OCI-LY1 (cell line): Measurements from ENCODE around the gene ALCAM.

Experiments used
- H2AFZ ChIP-seq: fragments of 200-600 bp; sonication (generic), shearing (Covaris generic); 2 replicates; pipeline ENCODE4 v1.6.0; 2014; ENCODE audit warnings: antibody characterized with exemption, mild to moderate bottlenecking, low read length
- H3F3A ChIP-seq: fragments of 200-600 bp; sonication (generic), shearing (Covaris generic); 2 replicates; pipeline ENCODE4 v1.6.0; 2014; ENCODE audit warnings: mild to moderate bottlenecking, antibody characterized with exemption, low read length, moderate library complexity; ENCODE audit not compliant: insufficient read depth
- H3K27ac ChIP-seq: fragments of 200-600 bp; sonication (generic); 2 replicates; pipeline ENCODE4 v1.5.1; 2014; ENCODE audit warnings: low read length, mixed run types, mild to moderate bottlenecking, low read depth; ENCODE audit not compliant: poor library complexity, severe bottlenecking
- H3K27me3 ChIP-seq: fragments of 200-600 bp; sonication (generic); 2 replicates; pipeline ENCODE4 v1.6.0; 2014; ENCODE audit warnings: antibody characterized with exemption, mild to moderate bottlenecking, low read length, moderate library complexity; ENCODE audit not compliant: insufficient read depth
- H3K36me3 ChIP-seq: fragments of 200-600 bp; sonication (generic); 2 replicates; pipeline ENCODE4 v1.6.1; 2014; ENCODE audit warnings: mild to moderate bottlenecking, antibody characterized with exemption, low read length, moderate library complexity, mixed read lengths; ENCODE audit not compliant: insufficient read depth
- H3K4me1 ChIP-seq: fragments of 200-600 bp; sonication (generic); 2 replicates; pipeline ENCODE4 v1.5.1; 2014; ENCODE audit warnings: mild to moderate bottlenecking, low read length, moderate library complexity; ENCODE audit not compliant: insufficient read depth, severe bottlenecking
- H3K4me2 ChIP-seq: fragments of 200-600 bp; sonication (generic), shearing (Covaris generic); 2 replicates; pipeline ENCODE4 v1.6.1; 2014; ENCODE audit warnings: low read length
- H3K4me3 ChIP-seq: fragments of 200-600 bp; sonication (generic); 2 replicates; pipeline ENCODE4 v1.5.1; 2014; ENCODE audit warnings: low read length, low read depth, mild to moderate bottlenecking, mixed read lengths; ENCODE audit not compliant: poor library complexity, severe bottlenecking
- H3K79me2 ChIP-seq: fragments of 200-600 bp; shearing (Covaris generic); 2 replicates; pipeline ENCODE4 v1.6.1; 2016; ENCODE audit warnings: mixed run types, low read length, mixed read lengths; ENCODE audit not compliant: insufficient read depth
- H3K9ac ChIP-seq: fragments of 200-600 bp; sonication (generic), shearing (Covaris generic); 2 replicates; pipeline ENCODE4 v1.6.1; 2014; ENCODE audit warnings: mild to moderate bottlenecking, low read length, mixed read lengths
- H3K9me2 ChIP-seq: fragments of 200-600 bp; sonication (generic), shearing (Covaris generic); 2 replicates; pipeline ENCODE4 v1.6.1; 2014; ENCODE audit warnings: low read depth, mild to moderate bottlenecking, low read length, mixed read lengths
- H3K9me3 ChIP-seq: fragments of 200-600 bp; shearing (Covaris generic); 2 replicates; pipeline ENCODE4 v1.6.1; 2014; ENCODE audit warnings: low read length, mixed read lengths
- H4K20me1 ChIP-seq: fragments of 200-600 bp; sonication (generic), shearing (Covaris generic); 2 replicates; pipeline ENCODE4 v1.6.0; 2016; ENCODE audit warnings: mild to moderate bottlenecking, low read length; ENCODE audit not compliant: insufficient read depth
- EZH2 ChIP-seq: fragments of 200-600 bp; sonication (generic), shearing (Covaris generic); IDR thresholded peaks from 2 replicates; pipeline ENCODE4 v1.8.0; 2017; ENCODE audit warnings: borderline replicate concordance, mixed run types, mild to moderate bottlenecking, antibody characterized with exemption, low read length, moderate library complexity, mixed read lengths
- TF ChIP-seq, protein P1 (sequence below): fragments of 200-600 bp; sonication (generic), shearing (Covaris generic); IDR thresholded peaks from 2 replicates; pipeline ENCODE4 v1.5.1; 2017; ENCODE audit warnings: mild to moderate bottlenecking, antibody characterized with exemption, low read length, moderate library complexity, mixed read lengths

The ALCAM gene

DNA sequence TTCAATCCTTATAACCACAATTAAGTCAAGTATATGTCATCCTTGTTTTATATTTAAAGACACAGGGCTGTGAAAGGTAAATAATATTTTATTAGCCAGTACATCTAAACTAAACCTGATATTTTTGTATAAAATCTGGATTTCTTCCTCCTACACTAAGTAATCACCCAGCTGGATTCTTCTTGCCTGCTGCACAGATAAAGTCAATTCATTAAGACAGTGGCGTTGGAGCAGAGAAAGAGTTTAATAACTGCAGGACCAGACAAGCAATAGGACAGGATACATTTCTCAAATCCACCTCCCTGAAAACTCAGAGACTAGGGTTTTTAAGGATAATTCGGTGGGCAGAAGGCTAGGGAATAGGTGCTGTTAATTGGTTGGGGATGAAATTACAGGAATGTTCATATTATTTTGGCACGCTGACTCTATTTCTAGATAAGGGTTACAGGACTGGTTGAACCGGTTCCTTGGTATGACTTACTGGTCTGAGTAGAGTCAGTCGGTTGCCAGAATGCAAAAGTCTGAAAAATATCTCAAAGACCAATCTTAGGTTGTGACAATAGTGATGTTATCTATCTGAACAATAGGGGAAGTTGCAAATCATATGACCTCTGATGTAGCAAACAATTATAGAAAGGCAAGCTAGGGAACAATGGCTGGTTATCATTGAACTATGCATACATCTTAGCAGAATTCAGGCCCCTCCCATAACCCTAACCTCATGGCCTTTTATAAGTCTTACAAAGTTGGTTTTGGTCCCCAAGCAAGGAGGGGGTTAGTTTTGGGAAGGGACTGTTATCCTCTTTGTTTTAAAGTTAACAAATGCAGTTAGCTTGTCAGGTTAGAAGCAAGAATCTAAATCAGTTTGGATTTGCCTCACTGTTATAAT is 244.8 kb downstream of the ALCAM start:
- no peaks in the 10 kb centered on the region for H3K36me3 ChIP-seq
- no peak for TF ChIP-seq EZH2
- TF ChIP-seq, protein P1, sequence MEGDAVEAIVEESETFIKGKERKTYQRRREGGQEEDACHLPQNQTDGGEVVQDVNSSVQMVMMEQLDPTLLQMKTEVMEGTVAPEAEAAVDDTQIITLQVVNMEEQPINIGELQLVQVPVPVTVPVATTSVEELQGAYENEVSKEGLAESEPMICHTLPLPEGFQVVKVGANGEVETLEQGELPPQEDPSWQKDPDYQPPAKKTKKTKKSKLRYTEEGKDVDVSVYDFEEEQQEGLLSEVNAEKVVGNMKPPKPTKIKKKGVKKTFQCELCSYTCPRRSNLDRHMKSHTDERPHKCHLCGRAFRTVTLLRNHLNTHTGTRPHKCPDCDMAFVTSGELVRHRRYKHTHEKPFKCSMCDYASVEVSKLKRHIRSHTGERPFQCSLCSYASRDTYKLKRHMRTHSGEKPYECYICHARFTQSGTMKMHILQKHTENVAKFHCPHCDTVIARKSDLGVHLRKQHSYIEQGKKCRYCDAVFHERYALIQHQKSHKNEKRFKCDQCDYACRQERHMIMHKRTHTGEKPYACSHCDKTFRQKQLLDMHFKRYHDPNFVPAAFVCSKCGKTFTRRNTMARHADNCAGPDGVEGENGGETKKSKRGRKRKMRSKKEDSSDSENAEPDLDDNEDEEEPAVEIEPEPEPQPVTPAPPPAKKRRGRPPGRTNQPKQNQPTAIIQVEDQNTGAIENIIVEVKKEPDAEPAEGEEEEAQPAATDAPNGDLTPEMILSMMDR: no peak
- no peak overlapping the region for H3K27ac ChIP-seq
- H3K9me3 ChIP-seq: no peaks in the 10 kb centered on the region
- no peaks in the 10 kb centered on the region for H3K79me2 ChIP-seq
- H2AFZ ChIP-seq: no peak overlapping the region
- no peaks in the 10 kb centered on the region for H3K9me2 ChIP-seq
- no peak overlapping the region for H3K4me2 ChIP-seq
- H3F3A ChIP-seq: no peaks in the 10 kb centered on the region
- H3K4me1 ChIP-seq: no peaks in the 10 kb centered on the region
- no peaks in the 10 kb centered on the region for H3K27me3 ChIP-seq
- no peaks in the 10 kb centered on the region for H4K20me1 ChIP-seq
- no peak overlapping the region for H3K9ac ChIP-seq
- H3K4me3 ChIP-seq: no peak overlapping the region

DNA sequence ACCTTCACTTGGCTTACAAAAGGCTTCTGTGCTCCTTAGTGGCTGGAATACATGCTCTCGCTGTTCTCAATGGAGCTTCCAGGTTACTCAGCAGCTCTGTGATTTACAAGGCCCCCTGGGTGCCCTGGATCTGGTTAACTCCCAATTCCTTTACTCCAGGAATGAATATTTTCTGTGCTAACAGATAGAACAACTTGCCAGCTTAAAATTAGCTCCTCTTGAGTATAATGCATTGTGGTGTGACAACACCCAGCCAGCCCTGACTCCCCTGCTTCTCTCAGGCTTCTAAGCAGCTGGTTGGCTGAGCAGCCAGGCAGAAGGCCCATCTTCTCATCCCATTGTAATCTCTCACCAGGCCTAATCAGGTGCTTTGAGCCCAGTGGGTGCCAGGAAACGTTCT is 246.4 kb downstream of the ALCAM start:
- Histone ChIP-seq H2AFZ (no peak overlapping the region), H3K79me2 (no peaks in the 10 kb centered on the region), H3K9me2 (no peaks in the 10 kb centered on the region), H3F3A (no peaks in the 10 kb centered on the region), H4K20me1 (no peaks in the 10 kb centered on the region), H3K27ac (no peak overlapping the region), H3K4me2 (no peak overlapping the region), H3K9ac (no peak overlapping the region), H3K36me3 (no peaks in the 10 kb centered on the region), H3K4me1 (no peaks in the 10 kb centered on the region), H3K27me3 (no peaks in the 10 kb centered on the region), H3K4me3 (no peak overlapping the region), H3K9me3 (no peaks in the 10 kb centered on the region)
- no peak for TF ChIP-seq EZH2
- TF ChIP-seq, protein P1: no peak

DNA sequence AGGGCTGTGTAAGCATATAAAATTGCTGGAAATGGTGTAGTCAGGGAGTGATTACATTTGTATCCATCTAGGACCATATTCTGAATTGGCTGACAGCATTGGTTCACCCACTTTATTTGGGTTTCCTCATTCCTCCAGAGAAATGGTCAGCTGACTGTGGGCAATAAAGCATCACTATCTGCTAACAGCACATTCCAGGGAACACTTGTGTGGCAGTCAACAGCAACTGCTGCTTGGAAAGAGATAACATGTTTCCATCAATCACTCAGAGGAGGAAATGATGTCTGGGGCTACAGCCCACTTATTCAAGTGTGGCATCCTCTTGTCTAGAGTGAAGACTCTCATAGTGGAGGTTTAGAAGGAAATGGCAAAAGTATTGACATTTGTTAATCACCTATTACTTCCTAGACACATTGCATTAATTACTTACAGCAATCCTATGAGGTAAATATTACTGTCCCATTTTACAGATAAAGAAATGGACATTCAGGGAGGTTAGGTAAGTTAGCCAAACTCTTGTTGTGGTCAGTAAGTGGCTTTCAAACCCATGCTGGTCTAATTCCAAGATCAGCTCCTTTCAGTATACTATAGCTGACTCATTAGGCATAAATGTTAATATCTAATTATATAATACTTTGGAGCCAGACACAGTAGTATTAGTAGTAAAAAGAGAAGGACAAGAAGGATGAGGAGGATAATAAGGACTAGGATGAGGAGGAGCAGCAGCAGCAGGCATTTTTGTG is 247.8 kb downstream of the ALCAM start:
- Histone ChIP-seq H3K9me2 (no peaks in the 10 kb centered on the region), H3K27ac (no peak overlapping the region), H3K9me3 (no peaks in the 10 kb centered on the region), H3K79me2 (no peaks in the 10 kb centered on the region), H3K9ac (no peak overlapping the region), H2AFZ (no peak overlapping the region), H3K36me3 (no peaks in the 10 kb centered on the region), H3K27me3 (no peaks in the 10 kb centered on the region), H3K4me1 (no peaks in the 10 kb centered on the region), H3K4me2 (no peak overlapping the region), H3K4me3 (no peak overlapping the region), H4K20me1 (no peaks in the 10 kb centered on the region), H3F3A (no peaks in the 10 kb centered on the region)
- TF ChIP-seq EZH2: no peak
- TF ChIP-seq, protein P1: no peak
